ENCODE results near the gene BAIAP3.

DNA sequence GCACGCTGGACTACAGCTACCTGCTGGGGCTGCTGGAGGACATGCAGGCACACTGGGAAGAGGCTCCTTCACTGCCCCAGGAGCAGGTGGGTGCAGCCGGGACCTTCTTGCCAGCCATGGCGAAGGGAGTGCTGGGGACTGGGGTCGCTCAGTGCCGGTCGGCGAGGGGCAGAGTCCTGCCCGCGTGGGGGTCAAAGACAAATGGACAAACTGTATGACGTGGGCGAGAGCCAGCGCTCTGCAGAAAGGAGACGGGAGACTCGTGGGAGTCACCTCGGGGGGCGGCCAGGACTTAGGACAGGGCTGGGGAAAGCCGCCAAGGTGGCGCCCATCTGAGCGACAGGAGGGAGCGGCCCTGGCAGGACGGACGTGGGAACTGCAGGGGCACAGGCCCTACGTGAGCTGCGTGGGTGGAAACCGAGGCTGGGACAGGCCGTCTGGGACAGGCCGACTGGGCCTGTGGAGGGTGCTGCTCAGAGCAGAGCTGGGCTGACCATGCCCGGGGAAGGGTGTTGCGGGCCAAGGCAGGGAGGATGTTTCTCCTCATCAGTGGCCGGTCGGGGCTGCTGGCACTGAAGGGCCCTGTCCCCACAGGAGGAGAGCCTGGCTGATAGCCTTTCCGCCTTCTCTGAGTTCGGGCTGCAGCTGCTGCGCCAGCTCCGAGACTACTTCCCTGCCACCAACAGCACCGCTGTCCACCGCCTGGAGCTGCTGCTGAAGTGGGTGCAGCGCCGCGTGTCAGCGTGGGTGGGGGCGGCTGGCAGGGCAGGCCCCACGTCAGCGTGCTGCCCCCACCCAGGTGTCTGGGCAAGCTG lies 10.2 kb downstream of the BAIAP3 start:
- TF ChIP-seq, protein P1, sequence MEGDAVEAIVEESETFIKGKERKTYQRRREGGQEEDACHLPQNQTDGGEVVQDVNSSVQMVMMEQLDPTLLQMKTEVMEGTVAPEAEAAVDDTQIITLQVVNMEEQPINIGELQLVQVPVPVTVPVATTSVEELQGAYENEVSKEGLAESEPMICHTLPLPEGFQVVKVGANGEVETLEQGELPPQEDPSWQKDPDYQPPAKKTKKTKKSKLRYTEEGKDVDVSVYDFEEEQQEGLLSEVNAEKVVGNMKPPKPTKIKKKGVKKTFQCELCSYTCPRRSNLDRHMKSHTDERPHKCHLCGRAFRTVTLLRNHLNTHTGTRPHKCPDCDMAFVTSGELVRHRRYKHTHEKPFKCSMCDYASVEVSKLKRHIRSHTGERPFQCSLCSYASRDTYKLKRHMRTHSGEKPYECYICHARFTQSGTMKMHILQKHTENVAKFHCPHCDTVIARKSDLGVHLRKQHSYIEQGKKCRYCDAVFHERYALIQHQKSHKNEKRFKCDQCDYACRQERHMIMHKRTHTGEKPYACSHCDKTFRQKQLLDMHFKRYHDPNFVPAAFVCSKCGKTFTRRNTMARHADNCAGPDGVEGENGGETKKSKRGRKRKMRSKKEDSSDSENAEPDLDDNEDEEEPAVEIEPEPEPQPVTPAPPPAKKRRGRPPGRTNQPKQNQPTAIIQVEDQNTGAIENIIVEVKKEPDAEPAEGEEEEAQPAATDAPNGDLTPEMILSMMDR (IDR thresholded peaks at IDR 0.05), result no peak
- no peak for TF ChIP-seq POLR2A (IDR thresholded peaks at IDR 0.05)

Data from right lobe of liver (tissue), 4 donors.